ENCODE measurements around the gene PER2. TPM values are rescaled to one million over a fixed set of nuclear protein-coding genes. Genes with fewer than 3 reads are reported as not detected.

Gene PER2
- total and polyA plus RNA-seq, 9 of the 15 experiments (the other 6 are each of a cell fraction or from before 2014, with no cell fraction given): 1.1 to 10.3 (median 2.9) TPM

DNA sequence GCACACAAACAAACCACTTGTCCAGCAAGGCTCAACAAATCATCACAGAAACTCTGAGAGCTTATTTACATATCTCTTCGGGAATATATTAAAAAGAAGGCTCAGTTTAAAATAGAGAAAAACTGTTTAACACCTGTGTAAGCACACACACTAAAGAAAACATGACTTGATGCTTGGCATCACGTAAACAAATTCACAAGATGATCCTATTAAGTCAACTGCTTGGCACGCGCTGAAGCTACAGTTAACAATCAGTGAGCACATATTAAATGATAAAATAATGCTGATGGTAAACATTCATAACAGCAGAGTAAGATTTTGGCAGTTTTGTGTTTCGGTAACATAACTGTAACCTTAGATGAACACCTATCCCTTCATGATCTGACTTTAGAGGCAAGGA, 44.3 kb downstream of the PER2 start:
- peaks cover 7% of the 10 kb centered on the region for H3K79me2 ChIP-seq (ENCODE audit: control insufficient read depth, insufficient read depth, low read length)
- no peak overlapping the region for H3K27ac ChIP-seq (ENCODE audit: extremely low read depth, low read depth, low read length)
- in situ Hi-C loops (cut with MboI): no loop called here
- no peak overlapping the region for H3K9ac ChIP-seq (ENCODE audit: insufficient read depth in 1 of 2, low read depth in 2 of 2, low read length in 2 of 2)
- DNase-seq (ENCODE audit: extremely low read depth in 1 of 4, low spot score in 3 of 4) (no peak), ATAC-seq (no peak), FAIRE-seq (no peak)
- intact Hi-C loops (cut with micrococcal nuclease): no loop called here
- 84% methylated on average over 5 of the region's 5 CpGs for WGBS (ENCODE audit: insufficient coverage, low coverage, missing lambda C conversion rate)
- H3K27me3 ChIP-seq (ENCODE audit: control insufficient read depth in 2 of 2, insufficient read depth in 2 of 2, low read length in 2 of 2): no peaks in the 10 kb centered on the region
- no peaks in the 10 kb centered on the region for H3K9me1 ChIP-seq (ENCODE audit: control insufficient read depth, insufficient read depth, low read length)
- ChIA-PET POLR2A (no interaction called here), CTCF (ENCODE audit: low intra/inter-chr PET ratio) (no interaction called here)
- BruUV-seq (replicated peaks): no TSS peak
- TF ChIP-seq SP2 (IDR thresholded peaks at IDR 0.05; ENCODE audit: extremely low read depth, low read depth, low read length, poor library complexity, severe bottlenecking) (no peak), ZBTB8A (IDR thresholded peaks at IDR 0.05; ENCODE audit: partially characterized antibody) (no peak), YY1 (IDR thresholded peaks at IDR 0.05; ENCODE audit: borderline replicate concordance in 1 of 3, control insufficient read depth in 1 of 3, extremely low read depth in 1 of 3, insufficient read depth in 3 of 3, insufficient read length in 1 of 3, insufficient replicate concordance in 2 of 3, low read depth in 1 of 3, low read length in 2 of 3) (no peak), KLF16 (IDR thresholded peaks at IDR 0.05) (no peak), HCFC1 (IDR thresholded peaks at IDR 0.05; ENCODE audit: low read depth, low read length) (no peak), U2AF2 (optimal IDR thresholded peaks at IDR 0.05; ENCODE audit: low read depth, low read length) (no peak), TCF7L2 (IDR thresholded peaks at IDR 0.05; ENCODE audit: low read depth, low read length) (no peak), ZNF184 (CRISPR knock-in tag; IDR thresholded peaks at IDR 0.05) (no peak), HOXB6 (CRISPR knock-in tag; IDR thresholded peaks at IDR 0.05; ENCODE audit: borderline replicate concordance) (no peak), SRF (CRISPR knock-in tag; IDR thresholded peaks at IDR 0.05) (no peak)
- TF ChIP-seq, protein P1, sequence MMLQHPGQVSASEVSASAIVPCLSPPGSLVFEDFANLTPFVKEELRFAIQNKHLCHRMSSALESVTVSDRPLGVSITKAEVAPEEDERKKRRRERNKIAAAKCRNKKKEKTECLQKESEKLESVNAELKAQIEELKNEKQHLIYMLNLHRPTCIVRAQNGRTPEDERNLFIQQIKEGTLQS (IDR thresholded peaks at IDR 0.05): no peak
- TF ChIP-seq, protein P1 (CRISPR knock-in tag; conservative IDR thresholded peaks at IDR 0.05): no peak
- TF ChIP-seq, protein P2, sequence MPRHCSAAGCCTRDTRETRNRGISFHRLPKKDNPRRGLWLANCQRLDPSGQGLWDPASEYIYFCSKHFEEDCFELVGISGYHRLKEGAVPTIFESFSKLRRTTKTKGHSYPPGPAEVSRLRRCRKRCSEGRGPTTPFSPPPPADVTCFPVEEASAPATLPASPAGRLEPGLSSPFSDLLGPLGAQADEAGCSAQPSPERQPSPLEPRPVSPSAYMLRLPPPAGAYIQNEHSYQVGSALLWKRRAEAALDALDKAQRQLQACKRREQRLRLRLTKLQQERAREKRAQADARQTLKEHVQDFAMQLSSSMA (CRISPR knock-in tag; IDR thresholded peaks at IDR 0.05): no peak
- TF ChIP-seq, protein P3, sequence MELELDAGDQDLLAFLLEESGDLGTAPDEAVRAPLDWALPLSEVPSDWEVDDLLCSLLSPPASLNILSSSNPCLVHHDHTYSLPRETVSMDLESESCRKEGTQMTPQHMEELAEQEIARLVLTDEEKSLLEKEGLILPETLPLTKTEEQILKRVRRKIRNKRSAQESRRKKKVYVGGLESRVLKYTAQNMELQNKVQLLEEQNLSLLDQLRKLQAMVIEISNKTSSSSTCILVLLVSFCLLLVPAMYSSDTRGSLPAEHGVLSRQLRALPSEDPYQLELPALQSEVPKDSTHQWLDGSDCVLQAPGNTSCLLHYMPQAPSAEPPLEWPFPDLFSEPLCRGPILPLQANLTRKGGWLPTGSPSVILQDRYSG (tag; conservative IDR thresholded peaks at IDR 0.05; ENCODE audit: low read depth): no peak
- TF ChIP-seq, protein P4, sequence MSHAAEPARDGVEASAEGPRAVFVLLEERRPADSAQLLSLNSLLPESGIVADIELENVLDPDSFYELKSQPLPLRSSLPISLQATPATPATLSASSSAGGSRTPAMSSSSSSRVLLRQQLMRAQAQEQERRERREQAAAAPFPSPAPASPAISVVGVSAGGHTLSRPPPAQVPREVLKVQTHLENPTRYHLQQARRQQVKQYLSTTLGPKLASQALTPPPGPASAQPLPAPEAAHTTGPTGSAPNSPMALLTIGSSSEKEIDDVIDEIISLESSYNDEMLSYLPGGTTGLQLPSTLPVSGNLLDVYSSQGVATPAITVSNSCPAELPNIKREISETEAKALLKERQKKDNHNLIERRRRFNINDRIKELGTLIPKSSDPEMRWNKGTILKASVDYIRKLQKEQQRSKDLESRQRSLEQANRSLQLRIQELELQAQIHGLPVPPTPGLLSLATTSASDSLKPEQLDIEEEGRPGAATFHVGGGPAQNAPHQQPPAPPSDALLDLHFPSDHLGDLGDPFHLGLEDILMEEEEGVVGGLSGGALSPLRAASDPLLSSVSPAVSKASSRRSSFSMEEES (CRISPR knock-in tag; IDR thresholded peaks at IDR 0.05): no peak
- TF ChIP-seq, protein P5, sequence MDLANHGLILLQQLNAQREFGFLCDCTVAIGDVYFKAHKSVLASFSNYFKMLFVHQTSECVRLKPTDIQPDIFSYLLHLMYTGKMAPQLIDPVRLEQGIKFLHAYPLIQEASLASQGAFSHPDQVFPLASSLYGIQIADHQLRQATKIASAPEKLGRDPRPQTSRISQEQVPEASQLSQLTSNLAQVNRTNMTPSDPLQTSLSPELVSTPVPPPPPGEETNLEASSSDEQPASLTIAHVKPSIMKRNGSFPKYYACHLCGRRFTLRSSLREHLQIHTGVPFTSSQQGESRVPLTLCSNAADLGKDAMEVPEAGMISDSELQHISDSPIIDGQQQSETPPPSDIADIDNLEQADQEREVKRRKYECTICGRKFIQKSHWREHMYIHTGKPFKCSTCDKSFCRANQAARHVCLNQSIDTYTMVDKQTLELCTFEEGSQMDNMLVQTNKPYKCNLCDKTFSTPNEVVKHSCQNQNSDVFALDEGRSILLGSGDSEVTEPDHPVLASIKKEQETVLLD (IDR thresholded peaks at IDR 0.05): no peak
- H3K4me2 ChIP-seq (ENCODE audit: insufficient read depth, low read length): no peak overlapping the region
- H4K20me1 ChIP-seq (replicated peaks; ENCODE audit: control insufficient read depth, insufficient read depth, low read length): no peaks in the 10 kb centered on the region
- no peak overlapping the region for H3K4me3 ChIP-seq
- peaks cover 19% of the 10 kb centered on the region; the same call in 1 of the 3 replicates for H3K36me3 ChIP-seq (ENCODE audit: control insufficient read depth, insufficient read depth, low read length)
- H3K9me3 ChIP-seq (replicated peaks; ENCODE audit: control insufficient read depth, insufficient read depth, low read depth, low read length): no peaks in the 10 kb centered on the region
- H3K4me1 ChIP-seq (replicated peaks in 1 of 2; ENCODE audit: control insufficient read depth in 2 of 2, insufficient read depth in 2 of 2, low read length in 2 of 2): peaks cover 0 to 21% of the 10 kb centered on the region in 2 experiments; a peak in 3 of 5 replicates
- H2AFZ ChIP-seq (ENCODE audit: low read depth, low read length): no peak overlapping the region

Data from K562 (cell line).